HG03159 (cell line): ENCODE results near the gene GRK1.

Experiments used
- ATAC-seq: cut with Tn5 transposase; IDR thresholded peaks from one replicate; pipeline ENCODE4 v1.9.1; 2021; ENCODE audit warnings: mild to moderate bottlenecking, moderate library complexity; ENCODE audit not compliant: unreplicated experiment

The GRK1 gene

DNA sequence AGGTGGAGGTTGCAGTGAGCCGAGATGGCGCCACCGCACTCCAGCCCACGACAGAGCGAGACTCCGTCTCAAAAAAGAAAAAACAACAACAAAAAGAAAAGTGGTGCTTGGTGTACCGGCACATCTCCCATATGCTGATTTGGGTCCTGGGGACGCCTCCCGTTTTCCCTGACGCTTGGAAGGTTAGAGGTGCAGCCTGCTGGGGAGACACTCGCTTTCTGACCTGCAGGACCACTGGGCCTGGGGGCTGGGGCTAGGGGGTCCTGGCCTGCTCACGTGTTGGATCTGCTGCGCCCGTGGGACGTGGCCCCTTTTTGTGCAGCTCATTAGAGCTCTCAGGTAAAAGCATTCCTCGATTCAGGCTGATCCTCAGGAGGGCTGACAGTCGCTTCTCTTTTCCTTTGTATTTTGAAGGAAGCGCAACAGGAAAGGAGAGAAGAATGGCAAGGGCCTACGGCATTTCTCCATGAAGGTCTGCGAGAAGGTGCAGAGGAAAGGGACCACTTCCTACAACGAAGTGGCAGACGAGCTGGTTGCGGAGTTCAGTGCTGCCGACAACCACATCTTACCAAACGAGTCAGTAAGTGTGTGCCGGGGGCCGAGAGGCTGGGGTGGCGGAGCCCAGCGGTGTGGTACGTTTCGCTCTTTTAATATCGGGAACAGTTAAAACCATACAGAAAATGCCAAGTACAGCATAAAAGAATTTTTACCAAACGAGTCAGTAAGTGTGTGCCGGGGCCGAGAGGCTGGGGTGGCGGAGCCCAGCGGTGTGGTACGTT is 34.1 kb upstream of the GRK1 start:
- no peak for ATAC-seq

DNA sequence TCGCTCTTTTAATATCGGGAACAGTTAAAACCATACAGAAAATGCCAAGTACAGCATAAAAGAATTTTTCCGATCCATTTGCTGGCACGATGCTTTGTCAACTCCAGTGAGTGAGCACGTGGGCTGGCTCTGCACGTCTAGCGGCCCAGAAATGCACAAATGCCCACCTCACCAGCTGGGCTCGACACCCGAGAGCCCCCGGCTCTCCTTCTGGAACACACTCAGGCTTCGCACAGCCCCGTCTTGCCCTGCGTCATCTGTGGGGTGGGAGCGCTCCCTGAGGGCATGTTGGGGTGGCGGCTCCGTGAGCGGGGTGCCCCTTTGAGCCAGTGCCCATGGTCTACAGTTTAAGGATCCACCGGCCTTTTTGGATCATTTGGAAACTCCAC is 33.5 kb upstream of the GRK1 start:
- no peak for ATAC-seq

GRCh38 chr13:113634279-113635047 is 32.6 kb upstream of the GRK1 start:
- ATAC-seq, result no peak

DNA sequence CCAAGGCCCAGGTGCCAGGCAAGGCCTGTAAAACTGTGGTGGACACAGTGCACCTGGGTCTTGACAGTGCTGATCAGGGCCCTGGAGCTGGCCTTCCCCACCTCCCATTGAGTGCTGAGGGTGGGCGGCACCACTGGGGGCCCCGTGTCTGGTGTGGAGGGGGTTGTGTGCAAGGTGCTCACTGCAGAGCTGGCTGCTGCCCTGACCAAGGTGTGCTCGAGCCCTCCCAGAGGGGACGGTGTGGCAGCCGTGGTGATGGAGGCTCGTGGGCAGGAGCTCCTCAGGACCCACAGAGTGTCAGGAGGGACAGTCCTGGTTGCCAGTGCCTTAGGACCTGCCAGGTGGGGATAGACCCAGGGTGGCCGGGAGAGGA is 32.0 kb upstream of the GRK1 start:
- no peak for ATAC-seq

GRCh38 chr13:113635709-113636108 is 31.3 kb upstream of the GRK1 start:
- no peak for ATAC-seq

DNA sequence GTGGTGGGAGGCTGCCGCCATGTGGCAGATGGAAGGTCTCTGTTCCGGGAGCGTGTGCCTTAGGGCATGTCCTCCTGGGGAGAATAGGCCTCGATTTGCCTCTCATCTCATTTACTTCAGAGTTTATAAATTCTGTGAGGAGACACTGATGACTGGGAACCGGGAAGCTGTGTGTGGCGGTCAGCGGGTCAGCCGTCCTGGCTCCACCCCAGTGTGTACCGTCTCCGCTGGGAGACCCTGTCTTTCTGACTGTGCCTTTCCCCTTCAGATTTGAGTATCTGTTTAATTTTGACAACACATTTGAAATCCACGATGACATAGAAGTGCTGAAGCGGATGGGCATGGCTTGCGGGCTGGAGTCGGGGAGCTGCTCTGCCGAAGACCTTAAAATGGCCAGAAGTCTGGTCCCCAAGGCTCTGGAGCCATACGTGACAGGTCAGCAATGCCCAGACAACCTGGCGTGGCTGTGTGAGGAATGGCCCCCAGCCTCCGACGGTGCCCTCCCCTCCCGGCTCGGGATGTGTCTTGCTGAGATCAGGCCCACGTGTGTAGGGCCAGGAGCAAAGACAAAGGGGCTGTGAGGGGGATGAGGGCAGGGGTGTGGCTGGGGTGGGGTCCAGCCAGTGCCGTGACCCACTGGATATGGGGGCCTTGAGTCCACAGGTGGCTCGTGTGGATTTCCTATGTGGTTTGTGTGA is 30.6 kb upstream of the GRK1 start:
- no peak for ATAC-seq

- ATAC-seq, result no peak
These were observed 29.5 kb upstream of the GRK1 start for GRCh38 chr13:113637262-113638160.

- no peak for ATAC-seq
These were observed 28.8 kb upstream of the GRK1 start for GRCh38 chr13:113638173-113638746.

GRCh38 chr13:113638806-113639205 is 28.2 kb upstream of the GRK1 start:
- ATAC-seq, result no peak

GRCh38 chr13:113639616-113640262 is 27.3 kb upstream of the GRK1 start:
- ATAC-seq, result no peak

DNA sequence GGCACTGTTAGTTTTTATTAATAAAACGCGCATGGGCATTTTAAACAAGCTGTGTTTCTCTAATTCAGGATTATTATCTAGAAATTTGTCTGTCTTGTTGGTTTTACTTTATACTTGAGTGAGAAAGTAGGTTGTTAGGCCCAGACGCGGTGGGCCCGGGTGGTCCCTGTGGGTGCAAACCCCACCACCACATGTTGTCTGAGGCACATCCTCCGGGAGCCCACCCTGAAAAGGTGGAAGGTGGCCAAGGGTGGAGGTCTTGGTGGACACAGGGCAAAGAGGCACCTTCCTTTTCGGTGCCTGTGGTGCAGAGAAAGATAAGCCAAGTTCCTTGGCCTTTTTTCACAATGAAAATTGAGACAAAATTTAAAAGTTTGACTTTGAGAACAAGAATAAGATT is 25.6 kb upstream of the GRK1 start:
- ATAC-seq, result no peak

DNA sequence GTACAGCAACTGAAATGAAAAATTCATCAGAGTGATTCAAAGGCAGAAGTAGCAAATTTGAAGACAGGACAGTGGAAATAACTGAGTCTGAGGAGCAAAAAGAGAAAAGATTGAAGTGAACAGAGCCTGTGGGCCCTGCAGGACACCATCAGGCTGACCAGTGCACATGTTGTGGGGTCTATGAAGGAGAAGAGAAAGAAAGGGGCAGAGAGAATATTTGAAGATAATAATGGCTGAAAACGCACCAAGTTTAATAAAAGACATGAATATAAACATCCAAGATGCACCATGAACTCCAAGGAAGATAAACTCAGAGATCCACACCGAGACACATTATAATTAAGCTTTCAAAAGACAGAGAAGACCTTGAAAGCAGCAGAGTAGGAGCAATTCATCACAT is 24.5 kb upstream of the GRK1 start:
- ATAC-seq, result no peak

DNA sequence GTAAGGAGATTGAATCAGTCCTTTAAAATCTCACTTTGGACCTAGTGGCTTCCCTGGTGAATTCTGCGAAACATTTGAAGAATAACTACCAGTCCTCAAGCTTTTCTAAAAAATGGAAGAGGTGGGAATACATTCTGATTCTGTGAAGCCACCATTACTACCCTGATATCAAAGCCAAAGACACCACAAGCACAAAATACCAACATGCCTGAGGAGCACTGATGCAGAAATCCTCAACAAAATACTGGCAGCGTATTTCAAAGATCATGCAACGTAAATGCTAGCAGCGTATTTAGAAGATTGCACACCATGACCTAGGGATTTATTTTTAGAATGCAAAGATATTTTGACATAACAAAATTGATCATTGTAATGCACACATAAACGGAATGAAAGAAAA is 23.4 kb upstream of the GRK1 start:
- no peak for ATAC-seq

DNA sequence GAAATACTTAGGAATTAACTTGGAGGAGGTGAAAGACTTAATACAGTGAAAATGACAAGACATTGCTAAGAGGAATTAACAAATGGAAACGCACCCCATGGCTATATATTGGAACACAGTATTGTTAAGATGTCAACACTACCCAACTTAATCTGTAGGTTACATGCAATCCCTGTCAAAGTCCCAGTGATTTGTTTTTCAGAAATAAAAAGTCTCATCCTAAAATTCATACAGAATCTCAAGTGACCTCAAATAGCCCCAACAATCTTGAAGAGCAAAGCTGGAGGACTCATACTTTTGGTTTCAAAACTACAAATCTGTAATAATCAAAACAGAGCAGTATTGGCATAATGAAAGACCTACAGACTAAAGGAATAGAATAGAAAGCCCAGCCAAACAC is 22.2 kb upstream of the GRK1 start:
- ATAC-seq, result no peak

- ATAC-seq, result no peak
These were observed 21.7 kb upstream of the GRK1 start for GRCh38 chr13:113645329-113645728.

DNA sequence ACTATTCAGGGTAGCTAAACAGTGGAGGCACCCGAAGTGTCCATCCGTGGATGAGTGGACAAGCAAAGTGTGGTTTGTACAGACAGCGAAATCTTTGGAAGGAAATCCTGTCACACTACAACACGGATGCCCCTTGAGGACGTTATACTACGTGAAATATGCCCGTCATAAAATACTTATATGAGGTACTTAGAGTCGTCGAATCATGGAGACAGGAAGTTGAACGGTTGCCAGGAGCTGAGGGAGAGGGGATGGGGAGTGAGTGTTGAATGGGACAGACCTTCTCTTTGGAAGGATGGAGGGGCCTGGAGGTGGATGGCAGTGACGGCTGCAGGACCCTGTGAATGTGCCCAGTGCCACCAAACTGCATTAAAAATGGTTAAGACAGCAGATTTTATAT is 20.6 kb upstream of the GRK1 start:
- ATAC-seq, result no peak

- ATAC-seq, result no peak
These were observed 20.1 kb upstream of the GRK1 start for GRCh38 chr13:113646921-113647340.

DNA sequence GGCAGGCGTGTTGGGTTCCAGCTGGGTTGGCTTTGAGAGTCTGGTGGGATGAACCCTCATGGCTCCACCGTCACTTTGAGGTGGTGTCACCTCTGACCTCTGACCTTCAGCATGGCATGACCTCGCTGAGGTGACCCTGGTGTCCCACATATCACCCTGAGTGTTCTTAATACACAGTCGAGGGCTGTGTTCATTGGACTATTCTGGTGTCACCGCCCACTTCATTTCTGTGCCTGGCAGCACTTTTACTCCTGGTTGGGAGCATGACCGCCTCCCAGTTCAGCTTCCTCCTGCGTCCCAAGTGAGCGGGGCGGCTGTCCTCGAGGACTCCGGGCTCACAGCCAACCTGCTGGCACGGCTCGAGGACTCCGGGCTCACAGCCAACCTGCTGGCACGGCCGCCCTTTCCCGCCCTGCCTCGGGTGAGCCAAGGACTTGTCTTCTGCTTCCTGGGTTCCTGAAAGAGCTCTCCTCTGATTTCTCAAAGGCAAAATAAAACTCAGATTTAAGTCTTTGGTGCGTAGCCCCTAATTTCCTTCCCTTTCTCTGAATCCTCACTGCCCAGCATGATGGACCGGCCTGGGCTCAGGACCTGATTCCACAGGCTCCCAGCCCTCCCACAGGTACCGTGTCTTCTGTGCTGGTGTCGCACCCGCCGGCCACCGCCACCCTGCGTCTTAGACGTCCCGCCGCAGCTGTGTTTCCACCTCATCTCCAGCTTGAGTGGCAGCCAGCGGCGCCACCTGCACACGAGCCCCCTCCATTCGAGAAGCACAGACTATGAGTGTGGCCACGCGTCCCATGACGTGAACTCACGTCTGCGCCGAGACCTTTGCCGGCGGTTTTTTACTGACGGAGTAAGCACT is 19.4 kb upstream of the GRK1 start:
- ATAC-seq, result no peak

DNA sequence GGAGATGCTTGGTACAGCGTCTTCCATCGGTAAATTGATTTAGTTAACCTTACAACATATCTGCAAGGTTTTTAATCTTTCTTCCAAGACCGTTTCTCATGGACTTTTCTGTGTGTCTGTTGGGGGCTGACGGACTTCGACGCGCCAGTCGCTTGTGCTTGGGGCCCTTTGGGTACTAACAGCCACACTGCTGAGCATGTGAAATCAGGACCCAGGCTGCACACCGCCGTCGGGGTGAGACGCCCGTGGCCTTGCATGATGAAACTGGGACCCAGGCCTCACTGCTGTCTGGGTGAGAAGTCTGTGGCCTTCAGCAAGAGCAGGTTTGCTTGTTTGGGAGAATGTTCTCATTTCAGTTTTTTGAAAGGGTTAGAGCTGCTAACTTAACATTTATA is 18.8 kb upstream of the GRK1 start:
- no peak for ATAC-seq
